Measurements from ENCODE around the gene GYS1.

GYS1 gene

DNA sequence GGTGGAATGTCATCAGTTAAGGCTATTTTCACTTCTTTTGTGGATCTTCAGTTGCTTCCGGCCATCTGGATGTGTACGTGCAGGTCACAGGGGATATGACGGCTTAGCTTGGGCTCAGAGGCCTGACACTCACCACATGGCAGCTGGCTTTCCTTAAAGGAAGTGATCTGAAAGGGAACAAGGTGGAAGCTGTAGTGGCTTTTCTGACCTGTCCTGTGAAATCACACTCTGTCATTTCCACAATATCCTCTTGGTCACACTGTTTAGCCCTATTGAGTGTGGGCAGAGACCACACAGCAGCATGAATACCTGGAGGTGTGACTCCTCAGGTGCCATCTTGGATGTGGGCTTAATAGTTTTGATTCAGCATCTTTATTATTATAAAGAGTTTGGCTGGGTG, 43.0 kb downstream of the GYS1 start (continued):
- TF ChIP-seq, protein P1, sequence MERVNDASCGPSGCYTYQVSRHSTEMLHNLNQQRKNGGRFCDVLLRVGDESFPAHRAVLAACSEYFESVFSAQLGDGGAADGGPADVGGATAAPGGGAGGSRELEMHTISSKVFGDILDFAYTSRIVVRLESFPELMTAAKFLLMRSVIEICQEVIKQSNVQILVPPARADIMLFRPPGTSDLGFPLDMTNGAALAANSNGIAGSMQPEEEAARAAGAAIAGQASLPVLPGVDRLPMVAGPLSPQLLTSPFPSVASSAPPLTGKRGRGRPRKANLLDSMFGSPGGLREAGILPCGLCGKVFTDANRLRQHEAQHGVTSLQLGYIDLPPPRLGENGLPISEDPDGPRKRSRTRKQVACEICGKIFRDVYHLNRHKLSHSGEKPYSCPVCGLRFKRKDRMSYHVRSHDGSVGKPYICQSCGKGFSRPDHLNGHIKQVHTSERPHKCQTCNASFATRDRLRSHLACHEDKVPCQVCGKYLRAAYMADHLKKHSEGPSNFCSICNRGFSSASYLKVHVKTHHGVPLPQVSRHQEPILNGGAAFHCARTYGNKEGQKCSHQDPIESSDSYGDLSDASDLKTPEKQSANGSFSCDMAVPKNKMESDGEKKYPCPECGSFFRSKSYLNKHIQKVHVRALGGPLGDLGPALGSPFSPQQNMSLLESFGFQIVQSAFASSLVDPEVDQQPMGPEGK (CRISPR knock-in tag; IDR thresholded peaks at IDR 0.05; ENCODE audit: borderline replicate concordance), result no peak
- no peak for TF ChIP-seq ESRRG (CRISPR knock-in tag; IDR thresholded peaks at IDR 0.05)
- no peak for TF ChIP-seq ZNF70 (CRISPR knock-in tag; IDR thresholded peaks at IDR 0.05)
- TF ChIP-seq SNAI2 (CRISPR knock-in tag; IDR thresholded peaks at IDR 0.05), result no peak

GRCh38 chr19:48947258-48947542, 45.9 kb downstream of the GYS1 start:
- no peak for ATAC-seq
- TF ChIP-seq BACH2 (CRISPR knock-in tag; IDR thresholded peaks at IDR 0.05; ENCODE audit: borderline replicate concordance) (no peak), ESRRG (CRISPR knock-in tag; IDR thresholded peaks at IDR 0.05) (no peak), ZFP3 (CRISPR knock-in tag; IDR thresholded peaks at IDR 0.05) (no peak), SNAI2 (CRISPR knock-in tag; IDR thresholded peaks at IDR 0.05) (no peak), ZFP30 (CRISPR knock-in tag; IDR thresholded peaks at IDR 0.05) (no peak), ZC3H10 (CRISPR knock-in tag; IDR thresholded peaks at IDR 0.05) (no peak)

DNA sequence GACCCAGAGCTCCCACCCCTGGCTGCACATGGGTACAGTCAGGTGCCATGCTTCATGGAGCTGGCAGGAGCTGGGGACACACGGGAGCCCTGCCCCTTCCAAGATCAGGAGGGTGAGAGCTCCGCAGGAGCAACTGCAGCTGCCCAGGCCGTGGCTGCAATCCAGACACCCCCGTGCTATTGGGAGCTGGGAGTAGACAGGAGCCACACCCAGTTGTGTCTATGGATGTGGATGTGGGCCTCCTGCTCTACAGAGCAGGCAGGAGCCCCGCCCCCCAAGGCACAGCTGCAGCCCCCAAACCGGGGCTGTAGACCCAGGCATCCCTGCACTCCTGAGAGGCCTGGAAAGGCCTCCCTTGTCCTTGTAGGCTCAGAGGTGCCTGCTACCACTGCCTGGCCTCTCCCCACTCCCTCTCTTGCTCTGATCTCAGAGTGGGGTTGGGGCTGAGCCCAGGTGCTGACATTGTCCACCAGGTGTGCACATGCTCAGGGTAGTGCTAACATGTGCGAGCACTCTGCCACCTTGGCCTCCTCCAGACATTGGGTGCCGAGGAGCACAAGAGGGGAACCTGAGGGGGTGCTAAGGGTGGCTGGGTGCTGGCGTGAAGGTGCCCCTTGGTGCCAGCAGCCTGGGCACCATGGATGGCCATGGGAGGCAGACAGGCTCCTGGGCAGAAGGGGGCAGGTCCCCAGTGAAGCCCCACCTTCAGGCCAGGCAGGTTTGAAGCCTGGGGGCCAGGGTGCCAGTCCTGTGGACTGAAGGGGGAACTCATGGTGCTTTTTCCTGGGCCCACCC, 46.4 kb downstream of the GYS1 start:
- no peak for ATAC-seq
- no peak for TF ChIP-seq TOX (CRISPR knock-in tag; IDR thresholded peaks at IDR 0.05; ENCODE audit: borderline replicate concordance)
- no peak for TF ChIP-seq PPARA (CRISPR knock-in tag; IDR thresholded peaks at IDR 0.05; ENCODE audit: borderline replicate concordance)
- no peak for TF ChIP-seq ZFP3 (CRISPR knock-in tag; IDR thresholded peaks at IDR 0.05)
- no peak for TF ChIP-seq ZFP30 (CRISPR knock-in tag; IDR thresholded peaks at IDR 0.05)
- TF ChIP-seq, protein P2, sequence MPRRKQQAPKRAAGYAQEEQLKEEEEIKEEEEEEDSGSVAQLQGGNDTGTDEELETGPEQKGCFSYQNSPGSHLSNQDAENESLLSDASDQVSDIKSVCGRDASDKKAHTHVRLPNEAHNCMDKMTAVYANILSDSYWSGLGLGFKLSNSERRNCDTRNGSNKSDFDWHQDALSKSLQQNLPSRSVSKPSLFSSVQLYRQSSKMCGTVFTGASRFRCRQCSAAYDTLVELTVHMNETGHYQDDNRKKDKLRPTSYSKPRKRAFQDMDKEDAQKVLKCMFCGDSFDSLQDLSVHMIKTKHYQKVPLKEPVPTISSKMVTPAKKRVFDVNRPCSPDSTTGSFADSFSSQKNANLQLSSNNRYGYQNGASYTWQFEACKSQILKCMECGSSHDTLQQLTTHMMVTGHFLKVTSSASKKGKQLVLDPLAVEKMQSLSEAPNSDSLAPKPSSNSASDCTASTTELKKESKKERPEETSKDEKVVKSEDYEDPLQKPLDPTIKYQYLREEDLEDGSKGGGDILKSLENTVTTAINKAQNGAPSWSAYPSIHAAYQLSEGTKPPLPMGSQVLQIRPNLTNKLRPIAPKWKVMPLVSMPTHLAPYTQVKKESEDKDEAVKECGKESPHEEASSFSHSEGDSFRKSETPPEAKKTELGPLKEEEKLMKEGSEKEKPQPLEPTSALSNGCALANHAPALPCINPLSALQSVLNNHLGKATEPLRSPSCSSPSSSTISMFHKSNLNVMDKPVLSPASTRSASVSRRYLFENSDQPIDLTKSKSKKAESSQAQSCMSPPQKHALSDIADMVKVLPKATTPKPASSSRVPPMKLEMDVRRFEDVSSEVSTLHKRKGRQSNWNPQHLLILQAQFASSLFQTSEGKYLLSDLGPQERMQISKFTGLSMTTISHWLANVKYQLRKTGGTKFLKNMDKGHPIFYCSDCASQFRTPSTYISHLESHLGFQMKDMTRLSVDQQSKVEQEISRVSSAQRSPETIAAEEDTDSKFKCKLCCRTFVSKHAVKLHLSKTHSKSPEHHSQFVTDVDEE (CRISPR knock-in tag; IDR thresholded peaks at IDR 0.05), result no peak
- TF ChIP-seq ZC3H10 (CRISPR knock-in tag; IDR thresholded peaks at IDR 0.05), result no peak
- TF ChIP-seq ISL1 (CRISPR knock-in tag; IDR thresholded peaks at IDR 0.05), result no peak

GRCh38 chr19:48945817-48946216, 47.3 kb downstream of the GYS1 start:
- no peak for ATAC-seq
- TF ChIP-seq ISL1 (CRISPR knock-in tag; IDR thresholded peaks at IDR 0.05), result no peak
- no peak for TF ChIP-seq ESRRG (CRISPR knock-in tag; IDR thresholded peaks at IDR 0.05)
- no peak for TF ChIP-seq BACH2 (CRISPR knock-in tag; IDR thresholded peaks at IDR 0.05; ENCODE audit: borderline replicate concordance)
- TF ChIP-seq ZNF8 (CRISPR knock-in tag; IDR thresholded peaks at IDR 0.05), result no peak
- no peak for TF ChIP-seq ZNF565 (CRISPR knock-in tag; conservative IDR thresholded peaks at IDR 0.05; ENCODE audit: low read depth)
- no peak for TF ChIP-seq ZFP30 (CRISPR knock-in tag; IDR thresholded peaks at IDR 0.05)
- TF ChIP-seq TCF4 (CRISPR knock-in tag; IDR thresholded peaks at IDR 0.05; ENCODE audit: borderline replicate concordance), result no peak
- TF ChIP-seq, protein P3, sequence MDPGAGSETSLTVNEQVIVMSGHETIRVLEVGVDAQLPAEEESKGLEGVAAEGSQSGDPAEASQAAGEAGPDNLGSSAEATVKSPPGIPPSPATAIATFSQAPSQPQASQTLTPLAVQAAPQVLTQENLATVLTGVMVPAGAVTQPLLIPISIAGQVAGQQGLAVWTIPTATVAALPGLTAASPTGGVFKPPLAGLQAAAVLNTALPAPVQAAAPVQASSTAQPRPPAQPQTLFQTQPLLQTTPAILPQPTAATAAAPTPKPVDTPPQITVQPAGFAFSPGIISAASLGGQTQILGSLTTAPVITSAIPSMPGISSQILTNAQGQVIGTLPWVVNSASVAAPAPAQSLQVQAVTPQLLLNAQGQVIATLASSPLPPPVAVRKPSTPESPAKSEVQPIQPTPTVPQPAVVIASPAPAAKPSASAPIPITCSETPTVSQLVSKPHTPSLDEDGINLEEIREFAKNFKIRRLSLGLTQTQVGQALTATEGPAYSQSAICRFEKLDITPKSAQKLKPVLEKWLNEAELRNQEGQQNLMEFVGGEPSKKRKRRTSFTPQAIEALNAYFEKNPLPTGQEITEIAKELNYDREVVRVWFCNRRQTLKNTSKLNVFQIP (CRISPR knock-in tag; IDR thresholded peaks at IDR 0.05; ENCODE audit: borderline replicate concordance, low read depth), result no peak
- TF ChIP-seq GLIS3 (CRISPR knock-in tag; IDR thresholded peaks at IDR 0.05), result no peak
- no peak for TF ChIP-seq ZFP3 (CRISPR knock-in tag; IDR thresholded peaks at IDR 0.05)
- TF ChIP-seq, protein P4, sequence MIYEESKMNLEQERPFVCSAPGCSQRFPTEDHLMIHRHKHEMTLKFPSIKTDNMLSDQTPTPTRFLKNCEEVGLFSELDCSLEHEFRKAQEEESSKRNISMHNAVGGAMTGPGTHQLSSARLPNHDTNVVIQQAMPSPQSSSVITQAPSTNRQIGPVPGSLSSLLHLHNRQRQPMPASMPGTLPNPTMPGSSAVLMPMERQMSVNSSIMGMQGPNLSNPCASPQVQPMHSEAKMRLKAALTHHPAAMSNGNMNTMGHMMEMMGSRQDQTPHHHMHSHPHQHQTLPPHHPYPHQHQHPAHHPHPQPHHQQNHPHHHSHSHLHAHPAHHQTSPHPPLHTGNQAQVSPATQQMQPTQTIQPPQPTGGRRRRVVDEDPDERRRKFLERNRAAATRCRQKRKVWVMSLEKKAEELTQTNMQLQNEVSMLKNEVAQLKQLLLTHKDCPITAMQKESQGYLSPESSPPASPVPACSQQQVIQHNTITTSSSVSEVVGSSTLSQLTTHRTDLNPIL (CRISPR knock-in tag; IDR thresholded peaks at IDR 0.05; ENCODE audit: low read depth), result no peak
- TF ChIP-seq, protein P2 (CRISPR knock-in tag; IDR thresholded peaks at IDR 0.05), result no peak
- TF ChIP-seq PPARA (CRISPR knock-in tag; IDR thresholded peaks at IDR 0.05; ENCODE audit: borderline replicate concordance), result no peak
- no peak for TF ChIP-seq CSRNP3 (CRISPR knock-in tag; IDR thresholded peaks at IDR 0.05)
- no peak for TF ChIP-seq ARNTL (CRISPR knock-in tag; IDR thresholded peaks at IDR 0.05; ENCODE audit: borderline replicate concordance, low read depth)
- no peak for TF ChIP-seq ZNF70 (CRISPR knock-in tag; IDR thresholded peaks at IDR 0.05)
- no peak for TF ChIP-seq OSR1 (CRISPR knock-in tag; IDR thresholded peaks at IDR 0.05)
- TF ChIP-seq TOX (CRISPR knock-in tag; IDR thresholded peaks at IDR 0.05; ENCODE audit: borderline replicate concordance), result no peak
- TF ChIP-seq ZC3H10 (CRISPR knock-in tag; IDR thresholded peaks at IDR 0.05), result no peak
